Endothelial cell (in vitro differentiated cells): ENCODE measurements around the gene PADI6. TPM values are rescaled to one million over a fixed set of nuclear protein-coding genes. Genes with fewer than 3 reads are reported as not detected.
A peak's percentile ranks its signal among the peaks of the same experiment; 100 is the strongest.
"Not testable (repeated sequence)": the region's sequence is repeated elsewhere in the genome, so short reads cannot be mapped to it uniquely, and the experiment has no call there.

Source experiments
- DNase-seq: peaks from one replicate; pipeline ENCODE4 v3.0.0; 2021; ENCODE audit warnings: low spot score
- H3K27ac Mint-ChIP-seq: one replicate; pipeline ENCODE4 v1.8.0; 2021; ENCODE audit warnings: mixed read lengths, inconsistent platforms; ENCODE audit not compliant: unreplicated experiment
- H3K27me3 Mint-ChIP-seq: one replicate; pipeline ENCODE4 v1.8.0; 2021; ENCODE audit warnings: mild to moderate bottlenecking, moderate library complexity, mixed read lengths, inconsistent platforms; ENCODE audit not compliant: unreplicated experiment
- H3K36me3 Mint-ChIP-seq: one replicate; pipeline ENCODE4 v1.8.0; 2021; ENCODE audit warnings: mild to moderate bottlenecking, low read depth, mixed read lengths, inconsistent platforms; ENCODE audit not compliant: unreplicated experiment
- H3K4me1 Mint-ChIP-seq: one replicate; pipeline ENCODE4 v1.8.0; 2021; ENCODE audit warnings: mild to moderate bottlenecking, mixed read lengths, inconsistent platforms; ENCODE audit not compliant: unreplicated experiment
- H3K4me3 Mint-ChIP-seq: one replicate; pipeline ENCODE4 v1.8.0; 2021; ENCODE audit warnings: mild to moderate bottlenecking, mixed read lengths, inconsistent platforms; ENCODE audit not compliant: unreplicated experiment
- H3K9me3 Mint-ChIP-seq: one replicate; pipeline ENCODE4 v1.8.0; 2021; ENCODE audit warnings: mixed read lengths, inconsistent platforms; ENCODE audit not compliant: unreplicated experiment
- CTCF ChIP-seq: fragments of 200-600 bp; sonication (generic); IDR thresholded peaks from one replicate; pipeline ENCODE4 v1.5.0; 2021; ENCODE audit warnings: antibody characterized with exemption; ENCODE audit not compliant: unreplicated experiment
- total RNA-seq: library from RNA; stranded (reverse); fragmentation: NEBNext Ultra II Directional; extraction: Animal tissue kit (Norgen Biotek cat#: 25700); gene quantifications from one replicate; pipeline ENCODE4 v1.2.1, GENCODE V29; 2021; ENCODE audit not compliant: unreplicated experiment

The PADI6 gene
- total RNA-seq, 1 donor from 2014 or later: not detected

GRCh38 chr1:17403081-17403480, 31.1 kb downstream of the PADI6 start:
- Mint-ChIP-seq H3K9me3 (no peaks in the 10 kb centered on the region), H3K36me3 (peaks cover 3% of the 10 kb centered on the region), H3K27ac (no peak overlapping the region), H3K4me1 (no peaks in the 10 kb centered on the region), H3K4me3 (no peak overlapping the region), H3K27me3 (peaks cover 2% of the 10 kb centered on the region)
- no peak for TF ChIP-seq CTCF
- DNase-seq: no peak

- no peak for DNase-seq
- no peaks in the 10 kb centered on the region for H3K4me1 Mint-ChIP-seq
- no peak for TF ChIP-seq CTCF
- no peaks in the 10 kb centered on the region for H3K9me3 Mint-ChIP-seq
- H3K27me3 Mint-ChIP-seq: peaks cover 4% of the 10 kb centered on the region
- H3K36me3 Mint-ChIP-seq: peaks cover 9% of the 10 kb centered on the region
- no peak overlapping the region for H3K4me3 Mint-ChIP-seq
- H3K27ac Mint-ChIP-seq: no peak overlapping the region
Observed at GRCh38 chr1:17404034-17404684, 32.2 kb downstream of the PADI6 start.

GRCh38 chr1:17404820-17405219, 32.8 kb downstream of the PADI6 start:
- Mint-ChIP-seq H3K27ac (no peak overlapping the region), H3K9me3 (no peaks in the 10 kb centered on the region), H3K4me3 (no peak overlapping the region), H3K4me1 (no peaks in the 10 kb centered on the region), H3K27me3 (peaks cover 4% of the 10 kb centered on the region), H3K36me3 (peaks cover 14% of the 10 kb centered on the region)
- TF ChIP-seq CTCF: no peak
- no peak for DNase-seq

- DNase-seq: peak; percentile 83
- Mint-ChIP-seq H3K36me3 (peaks cover 23% of the 10 kb centered on the region), H3K4me1 (no peaks in the 10 kb centered on the region), H3K27ac (no peak overlapping the region), H3K9me3 (no peaks in the 10 kb centered on the region), H3K27me3 (peaks cover 4% of the 10 kb centered on the region), H3K4me3 (no peak overlapping the region)
- TF ChIP-seq CTCF: peak; percentile 72
Observed at GRCh38 chr1:17405898-17406759, 34.1 kb downstream of the PADI6 start.

- not testable (repeated sequence) for H3K4me3 Mint-ChIP-seq
Observed at GRCh38 chr1:17406760-17407475, 34.9 kb downstream of the PADI6 start.

GRCh38 chr1:17407786-17408514, 36.0 kb downstream of the PADI6 start:
- not testable (repeated sequence) for H3K4me3 Mint-ChIP-seq, DNase-seq, H3K27ac Mint-ChIP-seq, H3K27me3 Mint-ChIP-seq, H3K4me1 Mint-ChIP-seq, H3K9me3 Mint-ChIP-seq
- peaks cover 28% of the 10 kb centered on the region for H3K36me3 Mint-ChIP-seq

More at GRCh38 chr1:17406760-17407475, 34.9 kb downstream of the PADI6 start:
- not testable (repeated sequence) for H3K9me3 Mint-ChIP-seq, H3K27me3 Mint-ChIP-seq, H3K4me1 Mint-ChIP-seq, H3K27ac Mint-ChIP-seq, DNase-seq
- H3K36me3 Mint-ChIP-seq: peaks cover 23% of the 10 kb centered on the region
